A172 (cell line): ENCODE measurements around the gene RBM10. TPM values are rescaled to one million over a fixed set of nuclear protein-coding genes. Genes with fewer than 3 reads are reported as not detected.
A peak's percentile ranks its signal among the peaks of the same experiment; 100 is the strongest.

Experiments
- DNase-seq: peaks from one replicate; pipeline ENCODE4 v3.0.0-alpha.2; 2015; ENCODE audit warnings: low spot score
- total RNA-seq: library from RNA; depleted of rRNA; stranded (reverse); fragments of >200 nt; shearing (Covaris generic); gene quantifications from 2 replicates; pipeline ENCODE4 v1.2.3, GENCODE V29; 2014

RBM10 gene
- total RNA-seq, 1 experiment from 2014 or later = 42.6 TPM

- DNase-seq = peak; percentile 29
Measured at GRCh38 chrX:47198026-47198686, 53.1 kb downstream of the RBM10 start.

- DNase-seq = no peak
Measured at GRCh38 chrX:47198687-47199080, 53.7 kb downstream of the RBM10 start.

GRCh38 chrX:47199286-47199685, 54.3 kb downstream of the RBM10 start:
- no peak for DNase-seq

GRCh38 chrX:47200385-47201150, 55.5 kb downstream of the RBM10 start:
- peak; percentile 71 for DNase-seq

- DNase-seq = no peak
Measured at GRCh38 chrX:47201345-47201944, 56.4 kb downstream of the RBM10 start.

GRCh38 chrX:47202316-47202715, 57.3 kb downstream of the RBM10 start:
- no peak for DNase-seq

GRCh38 chrX:47202877-47203276, 57.9 kb downstream of the RBM10 start:
- no peak for DNase-seq

- DNase-seq = no peak
Measured at GRCh38 chrX:47204970-47205369, 59.9 kb downstream of the RBM10 start.

- peak; percentile 22 for DNase-seq
Measured at GRCh38 chrX:47206316-47206715, 61.3 kb downstream of the RBM10 start.

GRCh38 chrX:47208108-47208507, 63.1 kb downstream of the RBM10 start:
- no peak for DNase-seq

GRCh38 chrX:47209508-47210238, 64.7 kb downstream of the RBM10 start:
- DNase-seq = no peak

GRCh38 chrX:47210661-47211425, 65.8 kb downstream of the RBM10 start:
- DNase-seq = no peak

- no peak for DNase-seq
Measured at GRCh38 chrX:47212381-47213293, 67.6 kb downstream of the RBM10 start.

- DNase-seq = no peak
Measured at GRCh38 chrX:47214435-47215077, 69.5 kb downstream of the RBM10 start.

GRCh38 chrX:47215291-47215900, 70.4 kb downstream of the RBM10 start:
- DNase-seq = no peak

- DNase-seq = no peak
Measured at GRCh38 chrX:47216393-47216925, 71.4 kb downstream of the RBM10 start.

GRCh38 chrX:47217121-47217851, 72.3 kb downstream of the RBM10 start:
- DNase-seq = peak; percentile 70

- peak; percentile 97 for DNase-seq
Measured at GRCh38 chrX:47217852-47218279, 72.8 kb downstream of the RBM10 start.
